HG03457 (cell line): Measurements from ENCODE around the gene FOXD2.

ENCODE experiments used
- ATAC-seq: cut with Tn5 transposase; IDR thresholded peaks from one replicate; pipeline ENCODE4 v1.9.1; 2021; ENCODE audit warnings: moderate number of reproducible peaks; ENCODE audit not compliant: unreplicated experiment

Gene FOXD2

DNA sequence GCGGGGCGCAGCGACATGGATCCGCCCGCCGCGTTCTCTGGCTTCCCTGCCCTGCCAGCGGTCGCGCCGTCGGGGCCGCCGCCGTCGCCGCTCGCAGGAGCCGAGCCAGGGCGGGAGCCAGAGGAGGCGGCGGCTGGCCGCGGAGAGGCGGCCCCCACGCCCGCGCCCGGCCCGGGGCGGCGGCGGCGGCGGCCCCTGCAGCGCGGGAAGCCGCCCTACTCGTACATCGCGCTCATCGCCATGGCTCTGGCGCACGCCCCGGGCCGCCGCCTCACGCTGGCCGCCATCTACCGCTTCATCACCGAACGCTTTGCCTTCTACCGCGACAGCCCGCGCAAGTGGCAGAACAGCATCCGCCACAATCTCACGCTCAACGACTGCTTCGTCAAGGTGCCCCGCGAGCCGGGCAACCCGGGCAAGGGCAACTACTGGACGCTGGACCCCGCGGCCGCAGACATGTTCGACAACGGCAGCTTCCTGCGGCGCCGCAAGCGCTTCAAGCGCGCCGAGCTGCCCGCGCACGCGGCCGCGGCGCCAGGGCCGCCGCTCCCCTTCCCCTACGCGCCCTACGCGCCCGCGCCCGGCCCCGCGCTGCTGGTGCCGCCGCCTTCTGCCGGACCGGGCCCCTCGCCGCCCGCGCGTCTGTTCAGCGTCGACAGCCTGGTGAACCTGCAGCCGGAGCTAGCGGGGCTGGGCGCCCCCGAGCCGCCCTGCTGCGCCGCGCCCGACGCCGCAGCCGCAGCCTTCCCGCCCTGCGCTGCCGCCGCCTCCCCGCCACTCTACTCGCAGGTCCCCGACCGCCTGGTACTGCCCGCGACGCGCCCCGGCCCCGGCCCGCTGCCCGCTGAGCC lies 21.3 kb upstream of the FOXD2 start:
- no peak for ATAC-seq

- ATAC-seq: no peak
Measured at GRCh38 chr1:47417170-47418044, 20.4 kb upstream of the FOXD2 start.

- ATAC-seq: no peak
Measured at GRCh38 chr1:47418122-47418521, 19.7 kb upstream of the FOXD2 start.

DNA sequence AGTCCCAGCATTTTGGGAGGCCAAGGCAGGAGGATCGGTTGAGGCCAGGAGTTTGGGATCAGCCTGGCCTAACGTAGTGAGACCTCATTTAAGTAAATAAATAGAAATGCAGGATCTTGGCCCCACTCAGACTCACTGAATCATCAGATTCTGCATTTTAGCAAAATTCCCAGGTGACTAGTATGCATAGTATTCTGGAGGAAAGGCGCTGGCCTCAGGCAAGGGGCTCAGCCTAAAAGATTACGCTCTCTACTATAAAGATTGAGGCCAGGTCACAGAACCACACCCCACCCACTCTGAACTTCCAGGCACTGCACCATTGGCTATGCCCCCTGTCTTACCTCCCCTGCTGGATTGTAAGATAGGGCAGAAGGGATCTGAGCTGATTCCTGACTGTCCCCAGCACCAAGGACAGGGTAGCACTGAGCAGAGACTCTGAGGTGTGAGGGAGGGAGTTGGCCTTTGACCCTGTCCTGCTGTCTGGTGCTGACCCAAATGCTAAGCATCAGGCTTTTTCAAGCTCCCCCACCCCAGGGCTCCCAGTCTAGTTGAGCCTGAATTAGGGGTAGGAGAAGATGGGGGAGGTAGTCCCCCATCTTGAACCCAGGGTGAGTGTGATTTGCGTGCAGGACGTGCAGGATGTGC lies 19.0 kb upstream of the FOXD2 start:
- ATAC-seq: no peak

GRCh38 chr1:47420547-47420946 lies 17.3 kb upstream of the FOXD2 start:
- no peak for ATAC-seq

DNA sequence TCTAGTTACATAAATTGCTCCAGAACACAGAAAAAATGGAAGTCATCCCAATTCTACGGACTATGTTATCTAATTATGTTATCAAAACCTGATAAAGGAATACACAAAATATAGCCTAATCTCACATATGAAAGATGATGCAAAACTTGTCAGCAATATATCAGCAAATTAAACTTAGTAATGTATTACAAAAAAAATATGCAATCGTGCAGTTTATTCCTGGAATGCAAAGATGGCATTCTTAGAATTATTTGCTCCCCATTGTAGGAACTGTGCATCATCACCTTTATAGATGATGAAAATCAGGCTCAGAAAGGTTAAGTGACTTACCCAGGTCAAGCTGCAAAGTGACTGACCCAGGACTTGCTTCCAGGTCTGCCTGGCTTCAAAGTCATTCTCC lies 14.0 kb upstream of the FOXD2 start:
- no peak for ATAC-seq

DNA sequence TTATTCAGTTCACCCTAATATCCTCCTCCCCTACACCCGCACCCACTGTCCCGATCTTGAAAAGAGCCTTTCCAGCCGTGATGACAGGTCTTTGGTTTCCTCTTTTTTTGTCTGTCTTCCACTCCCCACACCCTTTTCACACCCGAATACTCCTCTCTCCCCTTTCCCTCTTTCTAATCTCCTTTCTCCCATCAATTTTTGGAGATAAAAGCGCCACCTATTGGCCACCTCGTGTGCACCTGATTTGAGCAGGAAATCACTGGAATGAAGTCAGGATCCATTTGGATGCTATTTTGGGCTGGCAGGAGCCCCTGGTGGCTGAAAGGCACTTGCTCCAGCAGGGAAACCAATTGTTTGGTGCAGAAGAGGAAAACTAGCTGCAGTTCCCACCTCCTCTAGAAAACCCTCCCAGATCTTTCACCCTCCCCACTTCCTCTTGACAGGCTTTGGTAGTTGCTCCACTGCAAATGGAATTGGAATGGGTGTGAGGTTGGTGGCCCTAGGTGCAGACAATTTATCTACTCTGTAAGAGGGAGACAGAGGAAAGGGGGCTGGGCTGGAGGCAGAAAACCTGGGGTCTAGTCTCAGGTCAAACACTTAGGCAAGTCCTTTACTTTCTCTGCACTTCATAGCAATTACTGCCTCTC lies 13.4 kb upstream of the FOXD2 start:
- ATAC-seq: no peak

- ATAC-seq: no peak
Measured at GRCh38 chr1:47431534-47431933, 6.3 kb upstream of the FOXD2 start.

DNA sequence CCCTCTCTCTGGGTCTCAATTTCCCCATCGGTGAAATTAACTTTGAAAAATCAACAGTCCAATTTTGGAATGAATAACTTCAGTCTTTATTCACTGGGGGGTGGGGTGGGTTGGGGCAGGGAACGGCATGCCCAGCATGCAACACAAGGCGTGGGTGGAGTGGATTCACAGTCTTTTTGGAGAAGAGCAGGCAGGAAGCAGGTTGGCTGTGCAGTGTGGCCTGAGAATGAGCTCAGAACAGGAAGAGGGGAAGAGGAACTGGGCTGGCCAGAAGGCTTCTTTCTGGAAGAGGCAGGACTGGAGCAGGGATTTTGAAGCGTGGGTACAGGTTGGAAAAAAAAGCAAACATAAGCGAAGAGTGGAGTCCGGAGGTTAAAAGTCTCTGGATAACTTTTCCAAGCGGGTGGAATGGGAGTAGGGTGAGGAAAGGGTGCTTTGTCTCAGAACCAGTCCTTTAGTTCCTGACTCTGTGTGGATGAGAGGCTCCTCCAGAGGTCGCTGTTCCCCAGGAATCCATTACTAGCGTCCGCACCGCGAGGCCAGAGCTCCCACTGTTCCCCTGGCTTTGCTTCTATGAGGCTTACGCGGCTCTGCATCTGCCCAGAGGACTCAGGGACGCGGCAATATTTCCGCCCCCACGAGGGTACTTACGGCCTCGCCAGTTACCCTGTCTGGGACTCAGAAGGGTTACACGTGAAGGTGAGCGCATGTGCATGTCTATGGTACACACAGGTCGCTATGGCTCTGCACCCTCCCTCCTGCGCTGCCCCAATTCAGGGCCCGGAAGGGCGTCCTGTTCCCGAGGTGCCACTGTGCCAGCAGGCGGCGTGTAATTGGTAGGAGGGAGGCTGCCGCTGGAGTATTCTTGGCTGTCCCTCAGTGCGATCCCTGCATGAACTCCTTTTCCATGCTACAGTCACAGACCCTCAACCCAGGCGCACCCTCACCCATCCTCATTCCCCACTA lies 5.5 kb upstream of the FOXD2 start:
- no peak for ATAC-seq

DNA sequence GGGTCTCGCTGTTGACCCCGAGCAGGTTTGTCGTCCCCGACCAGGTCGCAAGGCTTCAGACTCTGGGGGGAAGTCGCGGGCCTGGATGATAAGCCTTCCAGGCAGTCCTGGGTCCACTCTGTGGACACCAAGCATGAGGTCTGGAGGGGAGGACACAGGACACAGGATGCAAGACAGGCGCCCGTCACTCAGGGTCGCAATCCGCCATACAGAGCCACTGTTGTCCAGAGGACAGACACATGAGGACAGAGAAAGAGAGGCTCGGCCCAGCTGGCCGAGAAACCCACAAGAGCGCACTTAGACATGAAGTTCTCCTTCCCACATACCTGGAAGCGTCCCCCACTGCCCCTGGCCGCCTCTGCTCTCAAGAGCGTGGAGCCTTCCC lies 4.8 kb upstream of the FOXD2 start:
- ATAC-seq: no peak

DNA sequence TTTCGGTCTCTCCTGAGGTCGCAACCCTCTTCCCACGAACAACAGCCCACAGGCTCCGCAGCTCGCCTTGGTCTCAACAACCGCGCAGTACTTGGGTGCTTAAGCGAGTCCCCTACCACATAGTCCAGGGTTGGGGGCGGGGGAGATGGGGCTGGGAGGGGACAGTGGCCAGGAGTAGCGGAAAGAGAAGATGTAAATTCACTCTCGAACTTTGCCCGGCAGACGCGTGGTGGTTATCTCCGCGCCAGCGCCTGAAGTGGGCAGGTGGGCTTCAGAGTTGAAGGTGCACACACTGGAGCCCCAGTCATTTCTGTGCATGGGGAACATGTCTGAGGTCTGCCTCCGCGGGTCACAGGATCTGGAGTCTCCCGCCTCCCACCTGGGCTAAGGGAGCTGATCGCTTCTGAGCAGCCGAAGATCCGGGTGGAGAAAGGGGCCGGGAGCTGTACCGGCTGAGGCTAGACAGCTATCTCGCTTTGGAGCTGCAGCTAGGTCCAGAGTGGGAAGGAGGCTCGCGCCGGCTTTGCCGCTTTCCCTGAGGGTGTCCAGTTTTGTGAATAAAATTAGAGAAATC lies 4.3 kb upstream of the FOXD2 start:
- ATAC-seq: no peak

DNA sequence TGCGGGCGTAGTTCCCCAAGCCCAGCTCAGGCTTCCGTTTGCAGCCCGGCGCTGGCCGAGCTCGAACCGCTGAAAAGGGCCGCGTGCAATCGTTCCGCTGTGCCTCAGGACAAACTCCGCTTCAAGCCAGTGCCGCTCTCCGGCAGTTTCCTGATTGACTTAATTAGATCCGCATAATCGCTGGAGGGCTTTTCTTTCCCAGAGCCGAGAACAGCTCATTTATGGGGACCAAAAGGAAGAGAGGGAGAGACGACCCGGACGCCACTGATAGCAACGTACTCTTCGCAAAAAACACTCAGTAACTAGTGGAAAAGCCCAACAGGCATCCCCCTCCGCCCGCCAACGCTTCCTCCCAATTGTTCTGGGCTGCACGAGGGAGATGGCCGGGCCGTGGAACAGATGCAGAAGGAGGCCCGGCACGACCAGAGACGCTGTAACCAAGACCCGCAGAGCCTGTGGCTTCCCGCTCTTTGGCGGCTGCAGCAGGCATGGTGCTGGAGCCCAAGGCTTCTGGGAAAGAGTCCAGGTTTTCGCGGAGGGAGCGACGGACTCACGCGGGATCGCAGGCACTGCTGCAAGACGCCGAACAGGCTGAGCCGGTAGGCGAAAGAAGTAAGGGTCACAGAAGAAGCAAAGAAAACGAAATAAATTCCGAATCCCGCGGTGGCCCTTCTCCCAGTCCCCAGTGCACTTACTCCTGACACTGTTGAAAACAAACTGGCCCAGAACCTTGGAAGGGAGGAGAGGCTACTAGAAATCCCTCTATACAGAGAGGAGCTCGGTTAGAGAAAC lies 3.6 kb upstream of the FOXD2 start:
- ATAC-seq: no peak

DNA sequence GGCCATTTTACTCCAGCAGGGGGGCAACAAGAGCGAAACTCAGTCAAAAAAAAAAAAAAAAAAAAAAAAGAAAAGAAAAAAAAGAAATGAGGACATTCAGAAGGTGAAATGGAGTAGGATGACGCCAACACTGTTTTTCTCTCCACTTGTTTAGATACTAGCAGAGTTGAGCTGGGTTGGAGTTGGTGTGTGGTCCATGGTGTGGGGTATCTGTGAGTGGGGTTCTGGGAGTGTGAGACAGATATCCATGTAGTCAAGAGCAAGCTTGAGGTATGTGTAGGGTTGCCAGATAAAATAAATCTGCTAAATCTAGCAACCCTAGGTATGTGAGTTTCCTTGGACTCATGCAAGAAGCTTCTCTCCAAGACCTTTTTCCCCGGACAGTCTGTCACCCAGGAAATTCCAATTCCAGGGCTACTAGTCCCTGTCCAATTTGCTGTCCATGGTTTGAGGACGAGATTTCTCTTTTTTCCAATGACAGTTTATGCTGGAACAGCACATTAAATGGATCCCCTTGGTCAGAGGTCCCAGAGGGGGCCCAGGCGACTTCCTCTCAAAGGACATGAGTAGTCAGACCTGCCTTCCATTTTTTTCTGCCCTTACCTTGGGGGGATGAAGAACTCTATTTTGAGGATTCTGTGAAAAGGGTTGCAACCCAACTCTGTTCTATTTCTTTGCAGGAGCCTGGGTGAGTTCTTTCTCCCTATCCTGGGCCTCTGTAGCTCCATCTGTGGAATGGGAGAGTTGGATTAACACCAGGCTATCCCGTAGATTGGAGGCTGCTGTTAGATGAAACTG lies 2.1 kb upstream of the FOXD2 start:
- ATAC-seq: no peak

DNA sequence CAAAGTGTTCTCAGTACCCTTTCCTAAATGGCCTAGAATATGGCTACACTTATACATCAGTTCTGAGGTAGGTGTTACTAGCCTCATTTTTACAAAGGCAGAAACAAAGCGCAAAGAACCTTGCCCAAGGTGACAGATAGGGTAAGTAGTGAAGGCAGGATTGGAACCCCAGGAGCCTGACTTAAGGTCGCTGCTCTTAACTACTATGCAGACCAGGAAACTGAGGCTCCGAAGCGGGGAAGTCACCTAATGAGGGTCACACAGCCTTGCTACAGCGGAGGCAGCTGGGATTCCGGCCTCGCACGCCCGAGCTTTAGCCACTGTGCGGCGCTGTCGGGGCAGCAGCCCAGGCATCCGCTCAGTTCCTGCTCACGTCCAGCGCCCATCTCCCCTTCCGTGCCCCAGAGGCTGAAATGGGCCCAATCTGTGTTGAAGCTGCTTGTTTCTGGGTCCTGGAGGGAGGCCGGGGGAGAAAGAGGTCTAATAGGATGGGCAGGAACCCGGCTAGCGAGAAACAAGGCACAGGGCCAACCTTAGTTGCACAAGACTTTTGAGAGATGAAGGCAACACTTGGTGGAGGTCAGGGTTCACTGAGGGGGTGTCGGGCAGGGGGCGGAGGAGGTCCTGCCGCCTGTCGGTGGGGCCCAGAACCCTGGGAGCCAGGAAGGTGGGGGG lies 1.4 kb upstream of the FOXD2 start:
- peak; percentile 39 for ATAC-seq

DNA sequence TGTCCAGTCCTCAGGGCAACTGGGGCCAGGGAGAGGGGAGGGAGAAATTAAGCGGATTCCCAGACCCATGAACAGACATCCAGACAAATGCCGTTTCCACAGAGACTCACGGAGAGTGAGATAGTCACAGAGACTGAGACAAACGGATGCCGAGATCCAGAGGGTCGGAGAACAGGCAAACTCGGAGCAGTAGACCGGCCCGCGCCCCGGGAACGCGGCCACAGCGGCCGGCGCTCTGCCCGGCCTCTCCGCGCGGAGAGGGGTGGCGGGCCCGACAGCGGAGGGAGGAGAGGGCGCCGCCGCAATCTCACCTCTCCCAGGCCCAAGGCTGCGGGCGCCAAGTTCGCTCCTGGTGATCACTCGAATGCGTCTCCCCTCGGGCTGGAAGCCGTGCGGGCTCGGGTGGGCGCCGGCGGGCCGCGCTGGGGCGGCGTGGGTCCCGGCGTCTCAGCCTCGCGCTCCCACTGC lies 831 bp upstream of the FOXD2 start:
- ATAC-seq: peak; percentile 4

- no peak for ATAC-seq
Measured at GRCh38 chr1:47438165-47439016, 547 bp downstream of the FOXD2 start.
